Endothelial cell of umbilical vein (primary cell): ENCODE results near the gene SNX10.

Experiments used
- CTCF ChIP-seq, 2 donors: IDR thresholded peaks; 1 replicate in 1 of 2; 2 replicates in 1 of 2; pipeline ENCODE4 v1.5.1; 2011; ENCODE audit warnings: low read length in 2 of 2, mild to moderate bottlenecking in 2 of 2, moderate library complexity in 2 of 2, control low read depth in 1 of 2, inconsistent platforms in 1 of 2, low read depth in 1 of 2; ENCODE audit not compliant: insufficient read depth in 1 of 2; ENCODE audit errors: extremely low read depth in 1 of 2
- EZH2 ChIP-seq: IDR thresholded peaks from 2 replicates; pipeline ENCODE4 v1.6.1; 2012; ENCODE audit warnings: borderline replicate concordance, low read depth, mild to moderate bottlenecking, moderate library complexity, low read length, inconsistent platforms; ENCODE audit not compliant: severe bottlenecking
- FOS ChIP-seq: IDR thresholded peaks from 2 replicates; pipeline ENCODE4 v1.6.1; 2011; ENCODE audit warnings: mild to moderate bottlenecking, low read length, moderate library complexity, borderline replicate concordance; ENCODE audit not compliant: insufficient read depth
- JUN ChIP-seq: IDR thresholded peaks from 2 replicates; pipeline ENCODE4 v1.6.1; 2011; ENCODE audit warnings: borderline replicate concordance, low read depth; ENCODE audit not compliant: insufficient read length, insufficient read depth
- MYC ChIP-seq: IDR thresholded peaks from one replicate; pipeline ENCODE4 v1.6.1; 2011; ENCODE audit warnings: mild to moderate bottlenecking, low read depth, low read length
- POLR2A ChIP-seq: IDR thresholded peaks from 2 replicates; pipeline ENCODE4 v1.6.1; 2012; ENCODE audit warnings: low read depth, mild to moderate bottlenecking, control low read depth, low read length
- POLR2AphosphoS5 ChIP-seq: IDR thresholded peaks from 2 replicates; pipeline ENCODE4 v1.6.1; 2012; ENCODE audit warnings: low read depth, mild to moderate bottlenecking, control low read depth, low read length, moderate library complexity; ENCODE audit not compliant: insufficient read depth
- TF ChIP-seq, protein P1 (sequence below): IDR thresholded peaks from 2 replicates; pipeline ENCODE4 v1.6.1; 2011; ENCODE audit not compliant: insufficient read depth, insufficient read length

- TF ChIP-seq CTCF (IDR thresholded peaks at IDR 0.05; ENCODE audit: extremely low read depth in 1 of 2, insufficient read depth in 1 of 2, low read depth in 1 of 2, low read length in 2 of 2) (no peak), POLR2A (no peak), MYC (no peak), EZH2 (no peak), POLR2AphosphoS5 (no peak), JUN (no peak), FOS (no peak)
- TF ChIP-seq, protein P1, sequence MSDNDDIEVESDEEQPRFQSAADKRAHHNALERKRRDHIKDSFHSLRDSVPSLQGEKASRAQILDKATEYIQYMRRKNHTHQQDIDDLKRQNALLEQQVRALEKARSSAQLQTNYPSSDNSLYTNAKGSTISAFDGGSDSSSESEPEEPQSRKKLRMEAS = no peak
Measured at GRCh38 chr7:26375726-26376174, 84.1 kb downstream of the SNX10 start.
